ENCODE data around the gene ETNK1. TPM values are rescaled to one million over a fixed set of nuclear protein-coding genes. Genes with fewer than 3 reads are reported as not detected.
A peak's percentile ranks its signal among the peaks of the same experiment; 100 is the strongest.
"Not testable (repeated sequence)": the region's sequence is repeated elsewhere in the genome, so short reads cannot be mapped to it uniquely, and the experiment has no call there.

ETNK1 gene
- polyA plus RNA-seq, 2 donors, result 8.2 to 21.8 TPM

DNA sequence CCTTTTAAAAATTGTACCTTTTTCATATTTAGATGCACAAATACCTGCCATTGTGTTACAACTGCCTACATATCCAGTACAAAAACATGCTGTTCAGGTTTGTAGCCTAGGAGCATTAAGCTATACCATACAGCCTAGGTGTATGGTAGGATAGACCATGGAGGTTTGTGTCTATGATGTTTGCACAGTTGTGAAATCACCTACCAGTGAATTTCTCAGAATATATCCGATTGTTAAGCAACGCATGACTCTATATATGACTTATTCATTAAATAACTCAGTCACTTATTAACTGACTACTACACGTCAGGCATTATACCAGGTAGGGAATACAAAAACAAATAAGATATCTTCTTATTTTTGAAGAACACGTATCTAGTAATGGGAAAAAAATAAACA lies 26.2 kb upstream of the ETNK1 start:
- H3K4me1 ChIP-seq (ENCODE audit: control insufficient read depth in 2 of 2, insufficient read depth in 2 of 2, low read length in 1 of 2), result no peaks in the 10 kb centered on the region
- WGBS, 2 donors, result 77 to 89% methylated on average over 4 of the region's 4 CpGs
- H3K27me3 ChIP-seq (ENCODE audit: control insufficient read depth in 1 of 2, insufficient read depth in 2 of 2, low read length in 2 of 2), result no peaks in the 10 kb centered on the region
- H3K9me3 ChIP-seq (ENCODE audit: control insufficient read depth in 2 of 2, insufficient read depth in 1 of 2, low read depth in 1 of 2, low read length in 1 of 2), result no peaks in the 10 kb centered on the region
- no peaks in the 10 kb centered on the region for H3K36me3 ChIP-seq (ENCODE audit: control insufficient read depth in 2 of 2, insufficient read depth in 2 of 2, low read length in 1 of 2)
- H3K27ac ChIP-seq (ENCODE audit: low read depth in 2 of 2, low read length in 1 of 2), result no peak overlapping the region
- no peak overlapping the region for H3K4me3 ChIP-seq (ENCODE audit: low read depth in 1 of 2, low read length in 2 of 2)

DNA sequence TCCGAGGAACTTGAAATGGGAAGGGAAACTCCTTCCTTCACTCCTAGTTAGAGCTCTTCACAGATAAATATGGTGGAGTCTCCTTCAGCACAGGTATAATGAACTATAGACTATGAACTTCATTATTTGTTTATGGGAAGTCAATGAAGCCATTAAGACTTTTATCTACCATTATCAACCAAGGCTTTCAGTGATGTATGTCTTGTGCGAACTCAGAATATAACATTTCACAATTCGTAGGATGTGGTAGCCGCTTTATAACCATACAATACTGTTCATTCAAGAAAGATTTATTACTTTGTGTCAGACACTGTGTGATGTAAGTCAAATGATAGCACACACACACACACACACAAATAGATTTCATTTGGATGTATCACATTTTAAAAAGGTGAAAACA lies 24.8 kb upstream of the ETNK1 start:
- Histone ChIP-seq H3K9me3 (ENCODE audit: control insufficient read depth in 2 of 2, insufficient read depth in 1 of 2, low read depth in 1 of 2, low read length in 1 of 2) (no peaks in the 10 kb centered on the region), H3K4me3 (ENCODE audit: low read depth in 1 of 2, low read length in 2 of 2) (no peak overlapping the region), H3K27ac (ENCODE audit: low read depth in 2 of 2, low read length in 1 of 2) (no peak overlapping the region), H3K36me3 (ENCODE audit: control insufficient read depth in 2 of 2, insufficient read depth in 2 of 2, low read length in 1 of 2) (no peaks in the 10 kb centered on the region), H3K4me1 (ENCODE audit: control insufficient read depth in 2 of 2, insufficient read depth in 2 of 2, low read length in 1 of 2) (no peaks in the 10 kb centered on the region), H3K27me3 (ENCODE audit: control insufficient read depth in 1 of 2, insufficient read depth in 2 of 2, low read length in 2 of 2) (no peaks in the 10 kb centered on the region)
- WGBS, 2 donors, result 89 to 93% methylated on average over 4 of the region's 4 CpGs

DNA sequence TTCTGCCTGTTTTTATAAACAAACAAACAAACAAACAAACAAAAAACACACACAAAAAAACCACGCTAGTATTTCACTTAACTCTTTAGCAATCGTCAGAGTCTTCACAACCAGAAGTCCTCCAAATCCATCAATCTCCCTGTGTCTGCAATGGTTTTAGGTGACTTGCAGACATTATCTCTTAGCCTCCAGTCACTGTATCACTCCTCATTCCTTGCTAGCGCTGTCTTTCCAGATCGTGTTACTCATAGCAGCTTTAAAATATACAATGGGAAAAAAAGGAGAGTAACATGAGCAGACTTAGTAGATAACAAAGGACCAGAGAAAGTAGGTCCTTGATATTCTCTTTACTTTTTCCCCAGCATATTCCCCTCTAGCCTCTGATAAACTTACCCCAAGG lies 15.5 kb upstream of the ETNK1 start:
- Histone ChIP-seq H3K27ac (ENCODE audit: low read depth in 2 of 2, low read length in 1 of 2) (no peak overlapping the region), H3K4me1 (ENCODE audit: control insufficient read depth in 2 of 2, insufficient read depth in 2 of 2, low read length in 1 of 2) (no peaks in the 10 kb centered on the region), H3K36me3 (ENCODE audit: control insufficient read depth in 2 of 2, insufficient read depth in 2 of 2, low read length in 1 of 2) (no peaks in the 10 kb centered on the region), H3K9me3 (ENCODE audit: control insufficient read depth in 2 of 2, insufficient read depth in 1 of 2, low read depth in 1 of 2, low read length in 1 of 2) (peaks cover 0 to 2% of the 10 kb centered on the region in 2 donors), H3K4me3 (ENCODE audit: low read depth in 1 of 2, low read length in 2 of 2) (no peak overlapping the region), H3K27me3 (ENCODE audit: control insufficient read depth in 1 of 2, insufficient read depth in 2 of 2, low read length in 2 of 2) (no peaks in the 10 kb centered on the region)
- 50 to 60% methylated on average over 4 of the region's 4 CpGs for WGBS, 2 donors

DNA sequence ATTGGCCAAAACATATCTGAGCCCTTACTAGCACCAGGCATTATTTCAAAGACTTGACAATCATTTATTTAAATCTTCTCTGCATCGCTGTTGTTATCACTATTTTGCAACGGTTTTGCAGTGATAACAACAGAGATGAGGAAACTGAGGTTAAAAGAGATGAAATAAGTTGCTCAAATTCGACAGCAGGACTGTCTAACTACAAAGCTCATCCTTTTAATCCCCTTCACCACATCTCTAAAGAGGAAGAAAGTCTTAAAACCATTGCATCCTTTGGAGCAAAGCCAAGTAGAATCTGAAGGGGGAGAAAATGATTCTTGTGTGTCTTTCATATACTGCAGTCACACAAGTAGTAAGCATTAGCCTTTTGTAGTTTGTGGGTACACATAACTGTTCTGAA lies 14.8 kb upstream of the ETNK1 start:
- Histone ChIP-seq H3K27me3 (ENCODE audit: control insufficient read depth in 1 of 2, insufficient read depth in 2 of 2, low read length in 2 of 2) (no peaks in the 10 kb centered on the region), H3K27ac (ENCODE audit: low read depth in 2 of 2, low read length in 1 of 2) (no peak overlapping the region), H3K9me3 (ENCODE audit: control insufficient read depth in 2 of 2, insufficient read depth in 1 of 2, low read depth in 1 of 2, low read length in 1 of 2) (peaks cover 0 to 2% of the 10 kb centered on the region in 2 donors), H3K4me1 (ENCODE audit: control insufficient read depth in 2 of 2, insufficient read depth in 2 of 2, low read length in 1 of 2) (no peaks in the 10 kb centered on the region), H3K4me3 (ENCODE audit: low read depth in 1 of 2, low read length in 2 of 2) (no peak overlapping the region), H3K36me3 (ENCODE audit: control insufficient read depth in 2 of 2, insufficient read depth in 2 of 2, low read length in 1 of 2) (no peaks in the 10 kb centered on the region)
- 53 to 58% methylated on average over 3 of the region's 3 CpGs for WGBS, 2 donors

DNA sequence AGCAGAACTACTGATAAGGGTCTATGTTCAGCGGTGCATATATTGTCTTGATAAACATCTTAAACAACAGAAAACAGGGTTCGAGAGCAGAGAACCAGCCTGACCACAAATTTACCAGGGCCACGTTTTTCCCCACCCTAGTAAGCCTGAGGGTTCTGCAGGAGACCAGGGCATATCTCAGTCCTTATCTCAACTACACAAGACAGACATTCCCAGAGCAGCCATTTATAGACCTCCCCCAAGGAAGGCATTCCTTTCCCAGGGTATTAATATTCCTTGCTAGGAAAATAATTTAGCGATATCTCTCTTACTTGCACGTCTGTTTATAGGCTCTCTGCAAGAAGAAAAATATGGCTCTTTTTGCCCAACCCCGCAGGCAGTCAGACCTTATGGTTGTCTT lies 12.1 kb upstream of the ETNK1 start:
- H3K36me3 ChIP-seq (ENCODE audit: control insufficient read depth in 2 of 2, insufficient read depth in 2 of 2, low read length in 1 of 2); H3K9me3 ChIP-seq (ENCODE audit: control insufficient read depth in 2 of 2, insufficient read depth in 1 of 2, low read depth in 1 of 2, low read length in 1 of 2); H3K27ac ChIP-seq (ENCODE audit: low read depth in 2 of 2, low read length in 1 of 2); H3K4me1 ChIP-seq (ENCODE audit: control insufficient read depth in 2 of 2, insufficient read depth in 2 of 2, low read length in 1 of 2); H3K4me3 ChIP-seq (ENCODE audit: low read depth in 1 of 2, low read length in 2 of 2); H3K27me3 ChIP-seq (ENCODE audit: control insufficient read depth in 1 of 2, insufficient read depth in 2 of 2, low read length in 2 of 2): not testable (repeated sequence)
- 81 to 83% methylated on average over 6 of the region's 6 CpGs for whole genome bisulfite sequencing, 2 donors

DNA sequence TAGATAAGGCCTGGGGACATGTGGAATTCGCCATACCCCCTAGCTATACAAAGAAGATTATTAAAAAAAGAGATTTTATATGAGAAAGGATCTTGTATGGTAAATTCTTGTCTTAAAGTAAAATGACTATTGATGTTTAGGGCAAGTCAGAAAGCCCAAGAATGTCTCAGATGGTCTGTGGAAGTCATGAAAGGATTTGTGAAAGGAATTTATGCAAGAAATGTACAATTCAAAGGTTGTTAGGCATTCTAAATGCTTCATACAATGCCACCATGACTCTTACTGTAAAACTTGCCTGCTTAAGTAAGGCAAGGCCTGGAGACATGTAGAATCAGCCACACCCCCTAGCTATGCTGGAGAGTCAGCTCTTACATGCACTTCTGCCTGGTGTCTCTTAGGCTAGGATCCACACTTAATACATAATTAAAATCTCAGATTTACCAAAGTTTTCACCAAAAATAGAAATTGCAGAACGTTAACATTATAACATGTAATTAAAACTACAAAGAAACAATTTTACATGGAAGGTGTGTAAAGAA lies 8.9 kb upstream of the ETNK1 start:
- 85 to 89% methylated on average over 2 of the region's 2 CpGs for WGBS, 2 donors
- H3K4me1 ChIP-seq (ENCODE audit: control insufficient read depth in 2 of 2, insufficient read depth in 2 of 2, low read length in 1 of 2), result no peaks in the 10 kb centered on the region
- no peaks in the 10 kb centered on the region for H3K36me3 ChIP-seq (ENCODE audit: control insufficient read depth in 2 of 2, insufficient read depth in 2 of 2, low read length in 1 of 2)
- no peak overlapping the region for H3K4me3 ChIP-seq (ENCODE audit: low read depth in 1 of 2, low read length in 2 of 2)
- no peaks in the 10 kb centered on the region for H3K27me3 ChIP-seq (ENCODE audit: control insufficient read depth in 1 of 2, insufficient read depth in 2 of 2, low read length in 2 of 2)
- peaks cover 0 to 2% of the 10 kb centered on the region in 2 donors for H3K9me3 ChIP-seq (ENCODE audit: control insufficient read depth in 2 of 2, insufficient read depth in 1 of 2, low read depth in 1 of 2, low read length in 1 of 2)
- H3K27ac ChIP-seq (ENCODE audit: low read depth in 2 of 2, low read length in 1 of 2), result no peak overlapping the region

DNA sequence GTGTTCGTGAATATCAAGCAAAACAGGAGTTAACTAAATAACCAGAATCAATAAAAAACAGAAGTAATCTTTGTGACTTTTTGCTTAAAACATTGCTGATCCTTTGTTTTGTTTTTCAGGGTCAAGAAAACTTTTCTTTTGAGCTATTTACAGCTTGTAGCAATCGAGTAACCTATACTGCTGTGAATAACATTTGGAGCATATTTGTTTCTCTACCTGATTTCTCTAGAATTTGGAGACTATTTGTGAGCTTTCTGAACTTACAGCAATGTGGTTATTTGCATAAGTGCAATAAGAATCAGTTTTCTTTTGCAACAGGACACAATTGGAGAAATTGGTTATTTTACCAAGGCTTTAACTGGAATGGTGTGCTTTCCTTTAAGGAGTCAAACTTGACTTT lies 7.3 kb upstream of the ETNK1 start:
- Histone ChIP-seq H3K4me1 (ENCODE audit: control insufficient read depth in 2 of 2, insufficient read depth in 2 of 2, low read length in 1 of 2) (no peaks in the 10 kb centered on the region), H3K36me3 (ENCODE audit: control insufficient read depth in 2 of 2, insufficient read depth in 2 of 2, low read length in 1 of 2) (no peaks in the 10 kb centered on the region), H3K4me3 (ENCODE audit: low read depth in 1 of 2, low read length in 2 of 2) (no peak overlapping the region), H3K27me3 (ENCODE audit: control insufficient read depth in 1 of 2, insufficient read depth in 2 of 2, low read length in 2 of 2) (no peaks in the 10 kb centered on the region), H3K9me3 (ENCODE audit: control insufficient read depth in 2 of 2, insufficient read depth in 1 of 2, low read depth in 1 of 2, low read length in 1 of 2) (peaks cover 0 to 2% of the 10 kb centered on the region in 2 donors), H3K27ac (ENCODE audit: low read depth in 2 of 2, low read length in 1 of 2) (no peak overlapping the region)
- 92 to 93% methylated on average over 2 of the region's 2 CpGs for WGBS, 2 donors

DNA sequence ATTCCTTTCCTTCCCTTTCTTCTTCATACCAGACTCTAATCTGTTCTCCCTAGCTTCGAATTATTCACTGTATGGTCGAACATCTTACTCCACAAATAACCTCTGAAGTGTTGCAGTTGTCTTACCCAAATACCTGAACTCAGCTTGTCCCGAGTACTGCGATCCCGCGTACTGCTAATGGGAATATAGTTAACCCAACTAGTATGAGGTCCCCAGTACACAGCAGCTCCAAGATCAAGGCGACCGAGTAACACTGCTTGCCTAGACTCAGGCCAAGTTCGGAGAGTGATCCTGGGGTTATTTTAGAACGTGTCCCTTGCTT lies 462 bp upstream of the ETNK1 start:
- Histone ChIP-seq H3K9me3 (ENCODE audit: control insufficient read depth in 2 of 2, insufficient read depth in 1 of 2, low read depth in 1 of 2, low read length in 1 of 2) (no peaks in the 10 kb centered on the region), H3K27me3 (ENCODE audit: control insufficient read depth in 1 of 2, insufficient read depth in 2 of 2, low read length in 2 of 2) (no peaks in the 10 kb centered on the region), H3K4me1 (ENCODE audit: control insufficient read depth in 2 of 2, insufficient read depth in 2 of 2, low read length in 1 of 2) (no peaks in the 10 kb centered on the region), H3K36me3 (ENCODE audit: control insufficient read depth in 2 of 2, insufficient read depth in 2 of 2, low read length in 1 of 2) (no peaks in the 10 kb centered on the region), H3K4me3 (ENCODE audit: low read depth in 1 of 2, low read length in 2 of 2) (peak overlapping the region; percentile 75 to 98), H3K27ac (ENCODE audit: low read depth in 2 of 2, low read length in 1 of 2) (peak overlapping the region; percentile 99)
- 22 to 26% methylated on average over 10 of the region's 10 CpGs for WGBS, 2 donors

DNA sequence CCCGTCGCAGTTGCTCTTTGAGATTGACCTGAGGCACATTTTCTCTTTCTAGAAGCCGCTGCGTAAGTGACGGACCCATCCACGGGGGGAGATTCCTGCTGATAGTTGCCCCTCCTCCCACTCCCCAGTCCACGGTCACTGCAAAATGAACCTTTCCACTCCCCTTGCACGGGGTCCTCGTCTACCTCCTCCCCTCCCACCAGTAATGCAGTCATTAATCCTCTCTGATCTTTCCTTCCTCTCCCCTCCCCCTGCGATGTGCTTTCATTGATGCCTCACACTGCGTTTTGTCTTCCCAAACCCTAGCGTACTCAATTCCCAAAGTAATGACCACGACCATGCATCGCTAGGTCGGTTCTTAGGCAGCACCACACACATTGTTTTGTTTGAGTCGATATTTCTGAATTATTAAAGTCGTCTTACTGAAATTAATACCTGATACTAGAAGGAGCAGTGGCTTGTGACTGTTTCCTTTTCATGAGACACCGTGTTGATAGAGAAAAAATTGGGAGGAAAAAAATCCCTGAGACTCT lies 857 bp downstream of the ETNK1 start:
- Histone ChIP-seq H3K4me1 (ENCODE audit: control insufficient read depth in 2 of 2, insufficient read depth in 2 of 2, low read length in 1 of 2) (no peaks in the 10 kb centered on the region), H3K36me3 (ENCODE audit: control insufficient read depth in 2 of 2, insufficient read depth in 2 of 2, low read length in 1 of 2) (no peaks in the 10 kb centered on the region), H3K27ac (ENCODE audit: low read depth in 2 of 2, low read length in 1 of 2) (peak overlapping the region; percentile 99), H3K27me3 (ENCODE audit: control insufficient read depth in 1 of 2, insufficient read depth in 2 of 2, low read length in 2 of 2) (no peaks in the 10 kb centered on the region), H3K9me3 (ENCODE audit: control insufficient read depth in 2 of 2, insufficient read depth in 1 of 2, low read depth in 1 of 2, low read length in 1 of 2) (no peaks in the 10 kb centered on the region), H3K4me3 (ENCODE audit: low read depth in 1 of 2, low read length in 2 of 2) (peak overlapping the region; percentile 75 to 98)
- 1% methylated on average over 18 of the region's 18 CpGs for WGBS, 2 donors

DNA sequence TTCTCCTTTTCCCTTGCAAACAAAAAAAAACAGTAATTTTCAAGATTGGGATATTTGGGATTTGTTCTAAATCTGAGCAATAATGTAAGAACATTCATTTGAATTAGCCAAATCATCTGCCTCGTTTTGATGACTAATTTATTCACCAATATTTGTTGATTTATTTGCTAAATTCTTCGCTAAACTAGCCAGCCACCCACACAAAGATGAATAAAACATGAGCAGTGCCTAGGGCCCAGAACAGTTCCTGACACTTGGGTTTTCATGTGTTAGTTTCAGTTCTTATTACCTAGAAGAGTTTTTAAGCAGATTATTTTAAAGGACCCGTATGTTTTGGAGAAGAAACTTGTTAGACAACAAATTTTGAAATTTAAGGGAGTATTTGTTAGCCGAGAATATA lies 1.4 kb downstream of the ETNK1 start:
- Histone ChIP-seq H3K4me3 (ENCODE audit: low read depth in 1 of 2, low read length in 2 of 2) (peak overlapping the region in 1 of 2 donors; percentile 75), H3K27ac (ENCODE audit: low read depth in 2 of 2, low read length in 1 of 2) (no peak overlapping the region), H3K27me3 (ENCODE audit: control insufficient read depth in 1 of 2, insufficient read depth in 2 of 2, low read length in 2 of 2) (no peaks in the 10 kb centered on the region), H3K9me3 (ENCODE audit: control insufficient read depth in 2 of 2, insufficient read depth in 1 of 2, low read depth in 1 of 2, low read length in 1 of 2) (no peaks in the 10 kb centered on the region), H3K36me3 (ENCODE audit: control insufficient read depth in 2 of 2, insufficient read depth in 2 of 2, low read length in 1 of 2) (no peaks in the 10 kb centered on the region), H3K4me1 (ENCODE audit: control insufficient read depth in 2 of 2, insufficient read depth in 2 of 2, low read length in 1 of 2) (no peaks in the 10 kb centered on the region)
- WGBS, 2 donors, result 5 to 7% methylated on average over 4 of the region's 4 CpGs
